Endothelial cell (in vitro differentiated cells): ENCODE results near the gene IQUB. TPM values are rescaled to one million over a fixed set of nuclear protein-coding genes. Genes with fewer than 3 reads are reported as not detected.
A peak's percentile ranks its signal among the peaks of the same experiment; 100 is the strongest.

Experiments
- DNase-seq: peaks from one replicate; pipeline ENCODE4 v3.0.0; 2021; ENCODE audit warnings: low spot score
- H3K27ac Mint-ChIP-seq: one replicate; pipeline ENCODE4 v1.8.0; 2021; ENCODE audit warnings: mixed read lengths, inconsistent platforms; ENCODE audit not compliant: unreplicated experiment
- H3K27me3 Mint-ChIP-seq: one replicate; pipeline ENCODE4 v1.8.0; 2021; ENCODE audit warnings: mild to moderate bottlenecking, moderate library complexity, mixed read lengths, inconsistent platforms; ENCODE audit not compliant: unreplicated experiment
- H3K36me3 Mint-ChIP-seq: one replicate; pipeline ENCODE4 v1.8.0; 2021; ENCODE audit warnings: mild to moderate bottlenecking, low read depth, mixed read lengths, inconsistent platforms; ENCODE audit not compliant: unreplicated experiment
- H3K4me1 Mint-ChIP-seq: one replicate; pipeline ENCODE4 v1.8.0; 2021; ENCODE audit warnings: mild to moderate bottlenecking, mixed read lengths, inconsistent platforms; ENCODE audit not compliant: unreplicated experiment
- H3K4me3 Mint-ChIP-seq: one replicate; pipeline ENCODE4 v1.8.0; 2021; ENCODE audit warnings: mild to moderate bottlenecking, mixed read lengths, inconsistent platforms; ENCODE audit not compliant: unreplicated experiment
- H3K9me3 Mint-ChIP-seq: one replicate; pipeline ENCODE4 v1.8.0; 2021; ENCODE audit warnings: mixed read lengths, inconsistent platforms; ENCODE audit not compliant: unreplicated experiment
- total RNA-seq: library from RNA; stranded (reverse); fragmentation: NEBNext Ultra II Directional; extraction: Animal tissue kit (Norgen Biotek cat#: 25700); gene quantifications from one replicate; pipeline ENCODE4 v1.2.1, GENCODE V29; 2021; ENCODE audit not compliant: unreplicated experiment
- TF ChIP-seq, protein P1 (sequence below): fragments of 200-600 bp; sonication (generic); IDR thresholded peaks from one replicate; pipeline ENCODE4 v1.5.0; 2021; ENCODE audit warnings: antibody characterized with exemption; ENCODE audit not compliant: unreplicated experiment

Gene IQUB
- total RNA-seq, 1 donor from 2014 or later: 0.49 TPM

DNA sequence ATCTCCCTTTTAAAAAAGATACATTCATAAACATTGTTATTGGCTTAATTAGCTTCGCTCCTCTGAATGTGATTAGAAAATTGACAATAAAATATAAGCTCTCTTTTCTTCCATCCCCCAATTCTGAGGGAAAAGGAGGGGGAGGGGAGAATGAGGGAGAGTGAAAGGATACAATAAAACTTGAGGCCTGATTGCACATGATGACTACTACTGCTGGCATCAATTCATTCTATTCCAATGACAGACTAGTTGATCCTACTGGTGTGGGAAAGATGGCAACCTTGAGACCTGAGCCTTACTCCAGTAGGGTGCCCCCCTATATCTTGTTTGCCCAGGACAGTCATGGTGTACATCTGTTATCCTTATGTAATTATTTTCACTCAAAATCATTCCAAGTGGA lies 4.5 kb upstream of the IQUB start:
- H3K27ac Mint-ChIP-seq: no peak overlapping the region
- no peak for DNase-seq
- H3K4me1 Mint-ChIP-seq: peaks cover 3% of the 10 kb centered on the region
- no peak overlapping the region for H3K4me3 Mint-ChIP-seq
- no peaks in the 10 kb centered on the region for H3K9me3 Mint-ChIP-seq
- H3K27me3 Mint-ChIP-seq: peaks cover 4% of the 10 kb centered on the region
- H3K36me3 Mint-ChIP-seq: no peaks in the 10 kb centered on the region
- TF ChIP-seq, protein P1, sequence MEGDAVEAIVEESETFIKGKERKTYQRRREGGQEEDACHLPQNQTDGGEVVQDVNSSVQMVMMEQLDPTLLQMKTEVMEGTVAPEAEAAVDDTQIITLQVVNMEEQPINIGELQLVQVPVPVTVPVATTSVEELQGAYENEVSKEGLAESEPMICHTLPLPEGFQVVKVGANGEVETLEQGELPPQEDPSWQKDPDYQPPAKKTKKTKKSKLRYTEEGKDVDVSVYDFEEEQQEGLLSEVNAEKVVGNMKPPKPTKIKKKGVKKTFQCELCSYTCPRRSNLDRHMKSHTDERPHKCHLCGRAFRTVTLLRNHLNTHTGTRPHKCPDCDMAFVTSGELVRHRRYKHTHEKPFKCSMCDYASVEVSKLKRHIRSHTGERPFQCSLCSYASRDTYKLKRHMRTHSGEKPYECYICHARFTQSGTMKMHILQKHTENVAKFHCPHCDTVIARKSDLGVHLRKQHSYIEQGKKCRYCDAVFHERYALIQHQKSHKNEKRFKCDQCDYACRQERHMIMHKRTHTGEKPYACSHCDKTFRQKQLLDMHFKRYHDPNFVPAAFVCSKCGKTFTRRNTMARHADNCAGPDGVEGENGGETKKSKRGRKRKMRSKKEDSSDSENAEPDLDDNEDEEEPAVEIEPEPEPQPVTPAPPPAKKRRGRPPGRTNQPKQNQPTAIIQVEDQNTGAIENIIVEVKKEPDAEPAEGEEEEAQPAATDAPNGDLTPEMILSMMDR: no peak

DNA sequence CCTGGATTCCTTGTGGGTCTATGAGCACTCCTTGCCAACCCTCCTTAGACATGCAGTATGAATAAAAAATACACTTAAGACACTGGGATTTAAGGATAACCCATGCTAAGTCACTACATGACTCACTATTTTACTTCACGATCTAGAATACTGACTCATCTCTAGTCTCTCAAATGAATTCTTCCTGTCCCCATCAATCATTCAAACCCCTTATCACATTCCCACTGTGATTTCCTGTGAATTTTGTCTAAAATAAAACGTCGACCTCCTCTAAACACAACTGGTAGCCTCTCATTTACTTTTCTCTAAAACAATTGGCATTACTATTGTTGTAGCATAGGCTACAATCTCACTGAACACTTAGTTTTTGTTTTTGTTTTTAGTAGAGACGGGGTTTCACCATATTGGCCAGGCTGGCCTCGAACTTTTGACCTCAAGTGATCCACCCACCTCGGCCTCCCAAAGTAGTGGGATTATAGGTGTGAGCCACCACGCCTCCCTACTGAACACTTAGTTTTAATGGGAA lies 3.9 kb upstream of the IQUB start:
- H3K36me3 Mint-ChIP-seq: no peaks in the 10 kb centered on the region
- DNase-seq: no peak
- H3K4me1 Mint-ChIP-seq: peaks cover 8% of the 10 kb centered on the region
- TF ChIP-seq, protein P1: no peak
- no peak overlapping the region for H3K27ac Mint-ChIP-seq
- H3K9me3 Mint-ChIP-seq: no peaks in the 10 kb centered on the region
- H3K27me3 Mint-ChIP-seq: peaks cover 5% of the 10 kb centered on the region
- H3K4me3 Mint-ChIP-seq: no peak overlapping the region

- H3K4me1 Mint-ChIP-seq: peaks cover 13% of the 10 kb centered on the region
- TF ChIP-seq, protein P1: peak; percentile 73
Measured at GRCh38 chr7:123537026-123537642, 2.7 kb upstream of the IQUB start.

DNA sequence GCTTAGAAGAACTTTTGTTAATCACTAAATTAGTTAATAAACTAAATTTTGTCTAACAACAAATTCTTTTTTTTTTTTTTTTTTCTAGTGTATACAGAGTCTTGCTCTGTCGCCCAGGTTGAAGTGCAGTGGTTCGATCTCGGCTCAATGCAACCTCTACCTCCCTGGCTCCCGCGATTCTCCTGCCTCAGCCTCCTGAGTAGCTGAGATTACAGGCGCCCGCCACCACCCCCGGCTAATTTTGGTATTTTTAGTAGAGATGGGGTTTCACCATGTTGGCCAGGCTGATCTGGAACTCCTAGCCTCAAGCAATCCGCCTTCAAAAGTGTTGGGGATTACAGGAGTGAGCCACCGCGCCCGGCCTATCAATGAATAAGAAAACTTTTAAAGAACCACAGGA lies 1.1 kb upstream of the IQUB start:
- Mint-ChIP-seq H3K27me3 (peaks cover 5% of the 10 kb centered on the region), H3K36me3 (no peaks in the 10 kb centered on the region), H3K27ac (no peak overlapping the region), H3K4me1 (peaks cover 13% of the 10 kb centered on the region), H3K4me3 (no peak overlapping the region), H3K9me3 (no peaks in the 10 kb centered on the region)
- no peak for DNase-seq
- TF ChIP-seq, protein P1: no peak

More at GRCh38 chr7:123537026-123537642, 2.7 kb upstream of the IQUB start:
- no peak overlapping the region for H3K27ac Mint-ChIP-seq
- no peaks in the 10 kb centered on the region for H3K9me3 Mint-ChIP-seq
- peaks cover 5% of the 10 kb centered on the region for H3K27me3 Mint-ChIP-seq
- DNase-seq: no peak
- H3K36me3 Mint-ChIP-seq: no peaks in the 10 kb centered on the region
- H3K4me3 Mint-ChIP-seq: no peak overlapping the region

GRCh38 chr7:123533929-123534382 lies 439 bp downstream of the IQUB start:
- Mint-ChIP-seq H3K4me1 (peaks cover 13% of the 10 kb centered on the region), H3K4me3 (peak overlapping the region; percentile 91), H3K9me3 (no peaks in the 10 kb centered on the region), H3K36me3 (no peaks in the 10 kb centered on the region), H3K27me3 (peaks cover 5% of the 10 kb centered on the region), H3K27ac (peak overlapping the region; percentile 95)
- no peak for DNase-seq
- TF ChIP-seq, protein P1: no peak
